ENCODE measurements around the gene TCF4.

The TCF4 gene

GRCh38 chr18:55402731-55403405, 185.1 kb downstream of the TCF4 start:
- no peak for ATAC-seq
- H3K36me3 Mint-ChIP-seq: peaks cover 11% of the 10 kb centered on the region
- peaks cover 29% of the 10 kb centered on the region for H3K4me1 Mint-ChIP-seq
- H3K27ac Mint-ChIP-seq: no peak overlapping the region
- no peaks in the 10 kb centered on the region for H3K9me3 Mint-ChIP-seq
- no peak overlapping the region for H3K4me3 Mint-ChIP-seq
- H3K27me3 Mint-ChIP-seq: no peaks in the 10 kb centered on the region

DNA sequence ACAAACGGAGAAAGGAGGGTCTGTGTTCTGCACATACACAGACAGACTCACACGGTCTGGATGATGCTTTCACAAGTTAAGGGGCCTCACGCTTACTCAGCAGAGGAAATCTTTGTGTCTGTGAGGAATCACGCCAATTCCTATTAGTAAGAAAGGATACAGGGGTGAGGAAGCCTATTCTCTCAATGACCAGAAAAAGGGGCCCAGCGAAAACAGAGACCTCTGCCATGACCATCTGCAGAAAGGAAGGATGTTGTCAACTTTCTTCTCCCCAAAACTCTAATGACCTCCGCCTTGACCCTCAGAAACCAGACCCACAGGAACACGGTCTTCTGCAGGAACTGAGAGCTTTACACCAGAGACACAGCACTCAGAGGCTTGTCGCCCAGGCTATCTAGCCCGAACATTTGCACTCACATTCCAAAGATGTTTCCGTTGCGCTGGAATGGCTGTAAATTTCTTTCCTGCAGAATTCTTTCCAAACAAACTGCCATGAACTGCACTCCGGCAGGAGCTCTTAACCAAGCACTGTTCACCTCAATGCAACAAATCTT, 186.3 kb downstream of the TCF4 start:
- no peak for ATAC-seq
- H3K36me3 Mint-ChIP-seq: peaks cover 11% of the 10 kb centered on the region
- peaks cover 29% of the 10 kb centered on the region for H3K4me1 Mint-ChIP-seq
- no peak overlapping the region for H3K27ac Mint-ChIP-seq
- H3K27me3 Mint-ChIP-seq: no peaks in the 10 kb centered on the region
- no peak overlapping the region for H3K4me3 Mint-ChIP-seq
- H3K9me3 Mint-ChIP-seq: no peaks in the 10 kb centered on the region

- Mint-ChIP-seq H3K9me3 (no peaks in the 10 kb centered on the region), H3K36me3 (peaks cover 11% of the 10 kb centered on the region), H3K4me1 (peaks cover 29% of the 10 kb centered on the region), H3K27me3 (no peaks in the 10 kb centered on the region), H3K4me3 (no peak overlapping the region), H3K27ac (no peak overlapping the region)
- ATAC-seq: no peak
Observed at GRCh38 chr18:55400590-55401541, 187.1 kb downstream of the TCF4 start.

GRCh38 chr18:55400081-55400480, 187.9 kb downstream of the TCF4 start:
- Mint-ChIP-seq H3K9me3 (no peaks in the 10 kb centered on the region), H3K4me1 (peaks cover 21% of the 10 kb centered on the region), H3K4me3 (no peak overlapping the region), H3K27me3 (no peaks in the 10 kb centered on the region), H3K36me3 (peaks cover 11% of the 10 kb centered on the region), H3K27ac (no peak overlapping the region)
- ATAC-seq: no peak

DNA sequence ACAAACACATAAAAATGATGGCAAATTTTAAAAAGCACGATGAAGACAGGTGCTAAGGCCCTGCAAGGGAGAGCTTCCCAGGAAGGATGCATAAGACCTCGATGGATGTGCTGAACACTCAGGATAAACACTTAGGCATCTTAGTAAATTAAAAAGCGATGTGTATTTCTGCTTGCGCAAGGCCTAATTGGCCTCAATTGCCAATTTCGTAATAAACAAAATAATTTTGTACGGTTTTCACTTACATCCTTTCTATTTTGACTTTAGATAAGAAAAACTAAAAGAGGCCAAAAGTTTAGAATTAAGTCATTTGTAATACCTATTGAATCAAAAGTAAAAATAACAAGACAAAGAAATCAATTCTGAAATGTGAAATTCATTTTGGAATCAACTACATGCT, 189.1 kb downstream of the TCF4 start:
- Mint-ChIP-seq H3K9me3 (no peaks in the 10 kb centered on the region), H3K36me3 (peaks cover 11% of the 10 kb centered on the region), H3K4me3 (no peak overlapping the region), H3K27me3 (no peaks in the 10 kb centered on the region), H3K4me1 (peaks cover 10% of the 10 kb centered on the region), H3K27ac (no peak overlapping the region)
- ATAC-seq: no peak

GRCh38 chr18:55396979-55397378, 191.0 kb downstream of the TCF4 start:
- Mint-ChIP-seq H3K4me1 (peaks cover 4% of the 10 kb centered on the region), H3K27me3 (no peaks in the 10 kb centered on the region), H3K9me3 (no peaks in the 10 kb centered on the region), H3K36me3 (peaks cover 11% of the 10 kb centered on the region), H3K27ac (no peak overlapping the region), H3K4me3 (no peak overlapping the region)
- no peak for ATAC-seq

- H3K9me3 Mint-ChIP-seq: no peaks in the 10 kb centered on the region
- peaks cover 6% of the 10 kb centered on the region for H3K36me3 Mint-ChIP-seq
- ATAC-seq: no peak
- no peaks in the 10 kb centered on the region for H3K27me3 Mint-ChIP-seq
- no peak overlapping the region for H3K4me3 Mint-ChIP-seq
- no peak overlapping the region for H3K27ac Mint-ChIP-seq
- peaks cover 4% of the 10 kb centered on the region for H3K4me1 Mint-ChIP-seq
Observed at GRCh38 chr18:55396267-55396905, 191.6 kb downstream of the TCF4 start.

- no peaks in the 10 kb centered on the region for H3K27me3 Mint-ChIP-seq
- H3K4me1 Mint-ChIP-seq: peaks cover 4% of the 10 kb centered on the region
- H3K9me3 Mint-ChIP-seq: no peaks in the 10 kb centered on the region
- no peak for ATAC-seq
- H3K27ac Mint-ChIP-seq: no peak overlapping the region
- H3K4me3 Mint-ChIP-seq: no peak overlapping the region
- no peaks in the 10 kb centered on the region for H3K36me3 Mint-ChIP-seq
Observed at GRCh38 chr18:55395799-55396198, 192.2 kb downstream of the TCF4 start.

GRCh38 chr18:55390898-55391297, 197.1 kb downstream of the TCF4 start:
- no peak overlapping the region for H3K27ac Mint-ChIP-seq
- no peak overlapping the region for H3K4me3 Mint-ChIP-seq
- no peaks in the 10 kb centered on the region for H3K4me1 Mint-ChIP-seq
- no peak for ATAC-seq
- H3K9me3 Mint-ChIP-seq: peaks cover 2% of the 10 kb centered on the region
- no peaks in the 10 kb centered on the region for H3K27me3 Mint-ChIP-seq
- peaks cover 7% of the 10 kb centered on the region for H3K36me3 Mint-ChIP-seq

DNA sequence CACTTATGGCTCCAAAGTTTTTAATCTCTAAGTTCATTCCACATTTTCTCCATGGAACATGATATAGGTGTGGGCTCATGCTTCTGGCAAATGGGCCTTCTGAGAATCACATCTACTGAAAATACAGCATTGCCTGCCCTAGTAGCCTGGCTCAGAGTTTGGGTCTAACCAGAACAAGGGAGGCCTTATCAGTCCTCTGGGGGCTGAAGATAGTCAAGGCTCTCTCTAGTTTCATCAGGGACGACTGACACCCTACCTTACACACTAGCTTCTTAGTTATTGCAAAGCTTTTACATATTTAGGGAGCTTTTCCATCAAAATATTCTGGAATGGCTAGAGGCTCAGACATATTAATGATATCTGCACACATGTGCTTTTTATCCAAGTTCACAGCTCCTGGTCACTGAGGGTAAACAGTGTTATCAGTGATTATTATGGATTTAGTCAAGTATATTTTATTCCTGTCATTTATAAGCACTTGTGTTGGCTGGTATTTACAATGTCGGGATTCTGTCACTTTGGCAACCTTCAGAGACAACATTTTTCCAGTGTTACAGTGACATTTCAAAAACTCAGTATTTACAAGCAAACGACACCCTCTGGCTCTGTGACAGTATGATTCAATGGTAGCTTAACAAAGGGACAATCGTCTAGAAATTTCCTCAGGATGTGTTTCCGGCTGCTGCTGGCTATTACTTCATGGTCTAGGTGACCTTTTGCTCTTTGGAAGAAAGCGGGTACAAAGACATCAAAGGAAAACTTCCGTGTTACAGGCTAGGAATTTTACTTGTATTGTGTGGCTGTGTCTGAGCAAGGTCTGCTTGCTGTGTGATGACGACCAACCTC, 200.6 kb downstream of the TCF4 start:
- no peak overlapping the region for H3K4me3 Mint-ChIP-seq
- H3K27me3 Mint-ChIP-seq: no peaks in the 10 kb centered on the region
- peak overlapping the region; percentile 9 for H3K27ac Mint-ChIP-seq
- H3K4me1 Mint-ChIP-seq: peaks cover 31% of the 10 kb centered on the region
- H3K9me3 Mint-ChIP-seq: peaks cover 2% of the 10 kb centered on the region
- no peak for ATAC-seq
- peaks cover 27% of the 10 kb centered on the region for H3K36me3 Mint-ChIP-seq

DNA sequence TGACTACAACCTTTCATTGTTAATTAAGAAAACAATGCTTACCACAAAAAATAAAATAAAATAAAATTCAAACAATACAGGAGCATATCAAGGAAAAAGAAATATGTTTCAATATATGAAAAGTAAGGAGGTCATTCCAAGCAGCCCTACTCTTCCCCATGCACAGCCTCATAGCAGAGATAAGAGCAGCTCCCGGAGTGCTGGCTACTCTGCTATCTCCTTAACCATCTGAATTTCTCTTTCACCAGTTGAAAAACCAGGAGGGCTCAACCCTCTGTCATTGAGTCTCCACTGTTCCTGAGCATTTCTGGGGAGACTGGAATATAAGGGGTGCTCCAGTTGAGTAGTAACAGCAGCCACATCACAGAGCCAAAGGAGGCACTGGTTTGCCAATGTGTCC, 201.4 kb downstream of the TCF4 start:
- Mint-ChIP-seq H3K27me3 (no peaks in the 10 kb centered on the region), H3K4me3 (no peak overlapping the region), H3K27ac (peak overlapping the region; percentile 9), H3K9me3 (peaks cover 2% of the 10 kb centered on the region), H3K36me3 (peaks cover 27% of the 10 kb centered on the region), H3K4me1 (peaks cover 31% of the 10 kb centered on the region)
- no peak for ATAC-seq

GRCh38 chr18:55385770-55386169, 202.2 kb downstream of the TCF4 start:
- Mint-ChIP-seq H3K27me3 (no peaks in the 10 kb centered on the region), H3K4me3 (no peak overlapping the region), H3K36me3 (peaks cover 27% of the 10 kb centered on the region), H3K9me3 (peaks cover 2% of the 10 kb centered on the region), H3K27ac (peak overlapping the region; percentile 80), H3K4me1 (peaks cover 31% of the 10 kb centered on the region)
- no peak for ATAC-seq

GRCh38 chr18:55384551-55385275, 203.3 kb downstream of the TCF4 start:
- H3K27me3 Mint-ChIP-seq: no peaks in the 10 kb centered on the region
- H3K9me3 Mint-ChIP-seq: peaks cover 5% of the 10 kb centered on the region
- ATAC-seq: peak; percentile 64
- H3K36me3 Mint-ChIP-seq: peaks cover 26% of the 10 kb centered on the region
- H3K4me1 Mint-ChIP-seq: peaks cover 31% of the 10 kb centered on the region
- peak overlapping the region; percentile 80 for H3K27ac Mint-ChIP-seq
- peak overlapping the region; percentile 59 for H3K4me3 Mint-ChIP-seq

DNA sequence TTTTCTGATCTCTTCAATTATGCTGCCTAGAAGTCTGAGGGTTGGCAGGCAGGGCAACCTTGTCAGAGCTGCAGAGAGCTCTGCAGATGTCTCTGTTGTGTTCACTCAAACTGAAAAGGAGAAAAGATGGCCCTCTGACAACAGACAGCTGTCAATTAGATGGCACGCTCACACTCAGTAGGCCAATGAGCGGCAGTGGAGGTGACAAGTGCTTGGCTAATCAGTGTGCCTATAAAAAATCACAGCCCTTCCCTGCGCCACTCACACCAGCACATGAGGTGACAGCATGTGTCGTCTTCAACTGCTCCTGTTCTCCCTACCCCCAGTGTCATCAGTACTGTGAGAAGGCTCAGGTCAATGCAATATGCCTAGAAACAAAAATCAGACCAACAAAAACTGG, 203.9 kb downstream of the TCF4 start:
- Mint-ChIP-seq H3K27ac (peak overlapping the region; percentile 80), H3K9me3 (peaks cover 5% of the 10 kb centered on the region), H3K4me1 (peaks cover 31% of the 10 kb centered on the region), H3K27me3 (no peaks in the 10 kb centered on the region), H3K4me3 (peak overlapping the region; percentile 59), H3K36me3 (peaks cover 24% of the 10 kb centered on the region)
- no peak for ATAC-seq

Data from stimulated activated memory B cell treated with anti-CD40 and anti-IgM and Interleukin-4, amounts not matched to agents 10 μg/mL and 1 μg/mL and 100 μg/mL, for 72 hours (primary cell).